Mammary epithelial cell (primary cell): ENCODE measurements around the gene MAP2K4.

Source experiments
- EZH2 ChIP-seq: IDR thresholded peaks from 2 replicates; pipeline ENCODE4 v1.6.1; 2012; ENCODE audit warnings: low read length, inconsistent platforms, borderline replicate concordance
- TF ChIP-seq, protein P1 (sequence below), 2 donors: IDR thresholded peaks in 1 of 2; conservative IDR thresholded peaks in 1 of 2; 2 replicates each; pipeline ENCODE4 v1.5.1; 2011 to 2012; ENCODE audit warnings: inconsistent platforms in 2 of 2, low read length in 2 of 2, mild to moderate bottlenecking in 2 of 2, control low read depth in 1 of 2, low read depth in 1 of 2; ENCODE audit not compliant: insufficient read depth in 1 of 2; ENCODE audit errors: extremely low read depth in 1 of 2

DNA sequence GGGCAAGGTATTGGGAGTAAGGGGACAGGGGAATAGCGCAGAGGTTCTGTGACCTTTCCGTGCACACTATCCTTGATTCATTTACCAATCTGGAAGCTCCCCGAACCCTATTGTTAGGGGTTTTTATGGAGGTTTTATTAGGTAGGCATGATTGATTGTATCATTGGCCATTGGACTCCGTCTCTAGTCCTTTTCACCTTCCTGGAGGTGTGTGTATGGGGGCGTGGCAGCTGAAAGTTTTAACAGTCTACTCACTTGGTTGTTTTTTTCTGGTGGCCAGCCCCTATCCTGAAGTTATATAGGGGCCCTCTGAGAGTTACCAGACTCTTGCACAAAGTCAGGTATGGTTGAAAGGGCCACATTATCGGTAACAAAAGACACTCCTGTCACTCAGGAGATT lies 23.0 kb downstream of the MAP2K4 start:
- TF ChIP-seq, protein P1, sequence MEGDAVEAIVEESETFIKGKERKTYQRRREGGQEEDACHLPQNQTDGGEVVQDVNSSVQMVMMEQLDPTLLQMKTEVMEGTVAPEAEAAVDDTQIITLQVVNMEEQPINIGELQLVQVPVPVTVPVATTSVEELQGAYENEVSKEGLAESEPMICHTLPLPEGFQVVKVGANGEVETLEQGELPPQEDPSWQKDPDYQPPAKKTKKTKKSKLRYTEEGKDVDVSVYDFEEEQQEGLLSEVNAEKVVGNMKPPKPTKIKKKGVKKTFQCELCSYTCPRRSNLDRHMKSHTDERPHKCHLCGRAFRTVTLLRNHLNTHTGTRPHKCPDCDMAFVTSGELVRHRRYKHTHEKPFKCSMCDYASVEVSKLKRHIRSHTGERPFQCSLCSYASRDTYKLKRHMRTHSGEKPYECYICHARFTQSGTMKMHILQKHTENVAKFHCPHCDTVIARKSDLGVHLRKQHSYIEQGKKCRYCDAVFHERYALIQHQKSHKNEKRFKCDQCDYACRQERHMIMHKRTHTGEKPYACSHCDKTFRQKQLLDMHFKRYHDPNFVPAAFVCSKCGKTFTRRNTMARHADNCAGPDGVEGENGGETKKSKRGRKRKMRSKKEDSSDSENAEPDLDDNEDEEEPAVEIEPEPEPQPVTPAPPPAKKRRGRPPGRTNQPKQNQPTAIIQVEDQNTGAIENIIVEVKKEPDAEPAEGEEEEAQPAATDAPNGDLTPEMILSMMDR (conservative IDR thresholded peaks at IDR 0.05 in 1 of 2, IDR thresholded peaks at IDR 0.05 in 1 of 2; ENCODE audit: extremely low read depth in 1 of 2, insufficient read depth in 1 of 2, low read depth in 1 of 2, low read length in 2 of 2): no peak
- no peak for TF ChIP-seq EZH2
